DMS53 treated with DMSO at 0.1 percent for 48 hours (cell line): ENCODE results near the gene DCLRE1A.

ENCODE experiments used
- DNase-seq: peaks from one replicate; lab custom pipeline; 2025; ENCODE audit not compliant: unreplicated experiment; lab: John Stamatoyannopoulos, UW

The DCLRE1A gene

GRCh38 chr10:113854013-113854760 is at the start of gene DCLRE1A, which contains the start of gene NHLRC2:
Gene DCLRE1A, minus strand, starts transcription at chr10:113854082. Its CDS starts 900 bp downstream, at chr10:113853182.
Gene NHLRC2, plus strand, starts transcription at chr10:113854661. Its CDS starts 212 bp downstream, at chr10:113854873.
- DNase-seq = peak; percentile 70

GRCh38 chr10:113899952-113900598 is 46.2 kb upstream of the DCLRE1A start:
- DNase-seq = no peak

DNA sequence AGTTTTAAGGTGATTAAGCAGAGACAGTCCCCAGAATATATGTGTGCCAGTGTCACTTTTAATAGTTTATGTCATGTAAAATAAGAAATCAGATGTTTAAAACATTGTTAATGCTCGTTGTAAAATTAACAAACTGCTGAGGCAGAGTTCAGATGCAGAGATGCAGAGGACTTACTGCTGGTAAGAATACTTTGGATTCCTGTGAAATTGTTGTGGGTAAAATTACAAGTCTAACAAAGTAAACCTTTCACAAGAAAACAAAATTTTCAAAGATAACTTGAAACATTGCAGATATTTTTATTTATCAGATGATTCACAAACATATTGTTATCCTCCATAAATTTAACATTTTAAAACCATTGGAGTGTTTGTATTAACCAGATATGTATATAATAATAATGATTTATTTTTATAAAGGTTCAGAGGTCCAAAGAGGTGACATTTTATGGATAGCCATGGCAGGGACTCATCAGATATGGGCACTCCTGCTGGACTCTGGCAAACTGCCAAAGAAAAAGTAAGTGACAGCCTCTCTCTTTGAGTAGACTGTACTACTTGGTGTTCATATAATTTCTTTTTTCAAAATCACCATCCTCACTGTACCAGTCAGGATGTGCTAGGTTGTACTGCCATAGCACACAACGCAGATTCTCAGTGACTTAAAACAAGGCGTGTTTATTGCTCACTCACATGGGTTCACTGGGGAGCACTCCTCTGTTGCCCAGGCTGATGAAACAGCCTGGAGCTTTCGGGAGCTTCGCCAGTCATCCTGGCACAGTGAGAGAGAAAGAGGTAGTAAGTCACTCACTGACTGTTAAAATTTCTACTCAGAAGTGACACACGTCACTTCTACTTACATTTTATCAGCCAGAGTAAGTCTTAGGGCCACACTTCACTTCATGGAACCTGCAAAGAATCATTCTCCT is 44.1 kb upstream of the DCLRE1A start:
- no peak for DNase-seq

GRCh38 chr10:113895018-113895417 is 41.1 kb upstream of the DCLRE1A start:
- DNase-seq = no peak

- DNase-seq = no peak
Observed at GRCh38 chr10:113894581-113894980, 40.7 kb upstream of the DCLRE1A start.

DNA sequence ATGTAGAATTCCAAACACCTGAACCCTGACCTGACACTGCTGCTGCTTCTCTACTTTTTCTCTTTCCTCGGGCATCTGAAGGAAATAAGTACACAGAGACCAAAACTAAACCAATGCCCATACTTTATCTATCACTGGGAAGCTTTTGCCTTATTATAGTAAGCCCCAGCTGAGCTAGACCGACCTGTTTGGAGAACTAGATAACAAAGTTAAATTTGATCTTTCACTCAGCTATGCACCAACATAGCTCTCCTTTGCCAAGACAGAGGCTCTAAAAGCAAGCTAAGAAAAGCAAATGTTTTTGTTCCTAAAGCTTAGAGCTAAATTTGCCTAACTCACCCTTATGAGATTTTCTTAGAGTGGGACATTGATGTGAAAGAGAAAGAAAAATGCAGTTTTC is 39.7 kb upstream of the DCLRE1A start:
- DNase-seq = no peak

GRCh38 chr10:113891476-113891875 is 37.6 kb upstream of the DCLRE1A start:
- no peak for DNase-seq

DNA sequence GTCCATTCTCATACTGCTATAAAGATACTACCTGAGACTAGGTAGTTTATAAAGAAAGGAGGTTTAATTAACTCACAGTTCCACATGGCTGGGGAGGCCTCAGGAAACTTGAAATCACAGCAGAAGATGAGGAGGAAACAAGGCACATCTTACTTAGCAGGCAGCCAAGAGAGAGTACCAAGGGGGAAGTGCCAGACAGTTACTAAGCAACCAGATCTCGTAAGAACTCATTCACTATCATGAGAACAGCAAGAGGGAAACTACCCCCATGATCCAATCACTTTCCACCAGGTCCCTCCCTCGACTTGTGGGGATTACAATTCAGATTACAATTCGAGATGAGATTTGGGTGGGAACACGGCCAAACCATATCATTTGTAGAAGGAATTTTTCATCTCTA is 36.9 kb upstream of the DCLRE1A start:
- no peak for DNase-seq

DNA sequence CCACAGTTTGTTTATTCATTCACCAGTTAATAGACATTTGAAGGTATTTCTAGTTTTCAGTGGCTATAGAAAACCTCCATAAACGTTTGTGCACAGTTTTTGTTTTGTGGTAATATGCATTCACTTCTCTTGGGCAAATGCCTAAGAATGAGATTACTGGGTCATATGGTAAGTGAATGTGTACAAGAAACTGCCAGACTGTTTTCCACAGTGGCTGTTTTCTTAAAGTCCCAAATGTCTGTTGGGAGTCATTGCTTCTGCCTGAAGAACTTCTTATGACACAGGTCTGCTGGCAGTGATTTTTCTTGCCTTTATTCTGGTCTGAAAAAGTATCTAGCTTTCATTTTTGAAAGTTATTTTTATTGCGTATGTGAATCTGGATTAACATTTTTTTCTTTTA is 36.0 kb upstream of the DCLRE1A start:
- DNase-seq = no peak

DNA sequence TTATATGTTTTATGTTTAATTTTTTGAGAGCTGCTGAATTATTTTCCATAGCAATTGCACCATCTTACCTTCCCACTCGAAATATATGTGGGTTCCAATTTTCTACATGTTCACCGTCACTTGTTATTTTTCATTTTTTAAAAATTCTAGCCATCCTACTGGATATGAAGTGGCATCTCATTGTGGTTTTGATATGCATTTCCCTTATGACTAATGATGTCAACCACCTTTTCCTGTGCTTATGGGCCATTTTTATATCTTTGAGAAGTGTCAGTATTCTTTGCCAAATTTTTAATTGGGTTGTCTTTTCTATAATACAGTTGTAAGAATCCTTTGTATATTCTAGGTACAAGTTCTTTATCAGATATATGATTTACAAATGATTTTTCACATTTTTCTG is 28.4 kb upstream of the DCLRE1A start:
- DNase-seq = no peak

DNA sequence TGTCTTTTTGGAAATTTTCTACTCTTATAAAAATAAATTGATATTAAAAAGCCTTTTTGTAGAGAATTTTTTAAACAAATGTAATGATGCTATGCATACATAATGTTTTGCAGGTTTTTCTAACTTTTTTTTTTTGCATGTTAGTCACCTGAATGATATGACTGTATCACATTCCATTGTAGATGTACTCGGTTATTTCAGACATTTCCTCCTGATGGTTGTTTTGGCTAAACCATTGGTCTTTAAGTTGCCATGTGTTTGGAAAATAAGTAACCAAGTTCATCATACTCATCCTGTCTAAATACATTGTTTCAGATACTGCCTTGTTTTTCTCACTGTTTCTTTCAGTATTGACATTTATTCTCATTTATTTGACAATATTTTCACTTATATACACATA is 26.4 kb upstream of the DCLRE1A start:
- DNase-seq = no peak

GRCh38 chr10:113879691-113880090 is 25.8 kb upstream of the DCLRE1A start:
- no peak for DNase-seq

- no peak for DNase-seq
Observed at GRCh38 chr10:113876461-113876860, 22.6 kb upstream of the DCLRE1A start.

DNA sequence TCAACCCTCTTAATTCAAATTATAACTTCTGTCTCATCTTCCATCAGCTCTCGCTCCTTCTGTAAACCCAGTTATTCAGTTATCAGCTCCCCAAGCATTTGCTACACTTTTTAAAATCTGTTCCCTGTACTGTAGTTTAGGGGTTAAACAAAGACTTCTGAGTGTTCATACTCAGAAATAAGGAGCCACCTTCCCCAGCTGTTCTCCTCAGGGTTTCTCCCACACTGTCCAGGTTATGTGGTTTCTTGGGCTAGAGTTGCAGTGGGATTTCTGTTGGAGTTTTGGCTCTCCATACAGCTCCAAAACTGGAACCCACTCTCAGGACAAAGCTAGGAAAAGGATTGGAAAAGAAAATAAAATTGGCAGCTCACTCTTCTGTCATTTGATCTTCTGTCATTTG is 21.3 kb upstream of the DCLRE1A start:
- DNase-seq = no peak

DNA sequence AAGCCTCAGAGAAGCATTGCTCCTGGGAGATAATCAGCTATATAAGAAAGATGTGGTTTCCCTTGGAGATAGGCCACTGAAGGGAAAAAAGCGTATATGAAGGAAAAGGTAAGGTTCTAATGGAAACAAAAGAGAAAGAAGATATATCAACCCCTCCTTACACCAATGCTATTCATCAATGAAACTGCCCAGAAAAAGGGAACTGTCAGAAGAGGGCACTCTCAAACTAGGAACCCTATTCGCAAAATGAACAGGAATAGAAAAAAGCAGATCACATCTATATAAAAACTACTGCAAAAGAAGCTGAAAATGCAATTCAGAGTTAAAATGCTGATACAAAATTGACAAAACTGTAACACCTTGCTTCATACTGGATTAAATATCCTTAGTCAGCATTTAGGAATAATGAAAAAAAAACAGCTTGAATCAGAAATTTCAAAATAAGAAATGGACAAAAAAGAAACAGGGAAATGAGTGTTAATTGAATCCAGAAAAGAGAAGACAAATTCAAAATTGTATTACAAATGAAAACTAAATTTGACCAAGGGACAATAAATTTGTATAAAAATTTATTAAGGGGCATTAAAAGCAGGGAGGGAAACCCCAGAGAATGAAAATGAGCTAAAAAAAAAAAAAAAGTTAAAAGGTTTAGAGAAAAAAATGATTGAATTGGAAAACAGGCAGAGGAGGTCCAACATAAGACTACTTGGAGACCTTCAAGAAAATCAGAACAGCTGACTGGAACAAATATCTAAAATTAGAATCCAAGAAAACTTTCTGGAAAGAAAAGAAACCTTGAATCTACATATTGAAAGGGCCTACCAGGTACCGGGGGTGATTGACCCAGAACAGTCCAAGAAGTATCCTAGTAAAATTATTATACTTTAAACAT is 18.5 kb upstream of the DCLRE1A start:
- peak; percentile 2 for DNase-seq

DNA sequence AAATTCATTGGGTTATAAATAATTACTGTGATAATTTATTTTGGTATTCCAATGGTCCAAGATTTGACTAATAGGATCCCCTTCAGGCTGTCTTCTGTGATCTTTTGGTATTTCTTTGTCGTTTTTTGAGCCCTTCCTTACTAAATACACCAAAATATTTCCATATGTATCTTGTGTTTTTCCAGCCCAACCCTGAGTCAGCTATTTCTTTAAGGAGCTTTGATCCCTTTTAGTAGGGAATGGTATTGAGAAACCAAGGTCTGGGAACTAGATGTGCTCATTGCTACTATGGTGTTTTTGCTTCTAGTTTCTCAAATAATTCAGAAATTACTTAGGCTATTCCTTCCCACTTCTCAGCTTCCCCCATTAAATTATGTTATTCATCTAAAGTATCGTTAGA is 15.9 kb upstream of the DCLRE1A start:
- DNase-seq = no peak

- no peak for DNase-seq
Observed at GRCh38 chr10:113867904-113868303, 14.0 kb upstream of the DCLRE1A start.

DNA sequence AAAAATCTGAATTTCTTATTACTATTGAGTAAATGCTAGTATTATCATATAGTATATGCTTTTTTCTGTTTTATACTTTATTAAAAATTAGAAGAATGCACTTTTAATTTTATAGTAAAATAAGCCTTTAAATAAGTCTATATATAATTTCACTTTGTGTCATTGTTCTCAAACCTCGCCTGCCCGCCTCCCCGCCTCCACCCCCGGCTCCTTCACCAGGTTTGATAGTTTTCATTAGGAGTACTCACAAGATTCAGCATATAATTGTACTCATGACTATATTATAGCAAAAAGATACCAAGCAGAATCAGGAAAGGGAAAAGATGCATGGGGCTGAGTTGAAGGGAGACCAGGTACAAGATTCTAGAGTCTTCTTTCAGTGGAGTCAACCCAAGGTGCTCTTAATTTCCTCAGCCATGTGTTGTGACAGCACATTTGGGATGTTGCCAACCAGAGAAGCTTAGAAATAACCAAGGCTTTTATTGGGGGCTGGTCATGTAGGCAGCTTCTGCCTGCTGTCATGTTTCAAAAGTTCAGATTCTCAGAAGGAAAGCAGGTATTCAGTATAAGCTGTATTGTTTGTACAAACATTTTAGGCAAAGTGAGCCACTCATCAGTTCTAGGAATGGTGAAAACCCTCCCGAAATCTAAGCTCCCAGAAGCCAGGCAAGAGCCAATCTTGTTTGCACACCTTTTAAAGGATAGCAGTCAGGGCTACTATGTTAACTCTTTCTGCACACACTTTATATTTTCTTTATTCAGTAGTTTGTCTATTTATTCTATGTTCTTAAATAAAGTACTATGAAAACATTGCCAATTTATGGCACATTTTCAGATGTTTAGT is 12.9 kb upstream of the DCLRE1A start:
- DNase-seq = no peak

- no peak for DNase-seq
Observed at GRCh38 chr10:113865901-113866300, 12.0 kb upstream of the DCLRE1A start.

DNA sequence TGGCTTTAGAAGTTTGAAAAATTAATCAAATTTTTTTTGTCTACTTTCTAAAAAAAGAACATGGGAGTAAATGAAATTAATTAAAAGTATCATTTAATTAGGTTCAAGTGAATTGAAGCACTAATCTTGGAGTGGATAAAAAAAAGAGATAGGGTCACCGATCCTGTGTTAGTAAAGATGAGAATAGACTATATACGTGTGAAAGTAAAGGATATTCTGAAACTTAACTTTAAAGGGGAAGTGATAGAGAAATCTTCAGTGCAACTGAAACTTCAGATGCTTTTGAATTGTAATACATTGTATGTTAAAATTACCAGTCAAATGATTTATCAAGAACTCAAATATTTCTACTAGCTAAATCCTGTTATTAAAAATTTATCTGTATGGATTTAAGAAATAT is 5.4 kb upstream of the DCLRE1A start:
- no peak for DNase-seq
